Activated gamma-delta T cell treated with Interleukin-2 at 50 U/mL for 16 hours (primary cell): ENCODE results near the gene APC.
A peak's percentile ranks its signal among the peaks of the same experiment; 100 is the strongest.
"Not testable (repeated sequence)": the region's sequence is repeated elsewhere in the genome, so short reads cannot be mapped to it uniquely, and the experiment has no call there.

Source experiments
- DNase-seq: peaks from one replicate; pipeline ENCODE4 v3.0.0-alpha.2; 2020

APC gene

GRCh38 chr5:112861638-112861985 is 123.9 kb downstream of the APC start:
- DNase-seq: no peak

- DNase-seq: no peak
Measured at GRCh38 chr5:112862085-112862484, 124.4 kb downstream of the APC start.

- no peak for DNase-seq
Measured at GRCh38 chr5:112863549-112863948, 125.9 kb downstream of the APC start.

GRCh38 chr5:112865128-112865527 is 127.4 kb downstream of the APC start:
- no peak for DNase-seq

- no peak for DNase-seq
Measured at GRCh38 chr5:112866739-112867138, 129.1 kb downstream of the APC start.

- DNase-seq: no peak
Measured at GRCh38 chr5:112867411-112867810, 129.7 kb downstream of the APC start.

- no peak for DNase-seq
Measured at GRCh38 chr5:112869948-112870347, 132.3 kb downstream of the APC start.

- DNase-seq: no peak
Measured at GRCh38 chr5:112870966-112871365, 133.3 kb downstream of the APC start.

GRCh38 chr5:112876362-112876761 is 138.7 kb downstream of the APC start:
- no peak for DNase-seq

- DNase-seq: no peak
Measured at GRCh38 chr5:112878101-112878500, 140.4 kb downstream of the APC start.

GRCh38 chr5:112878760-112879159 is 141.1 kb downstream of the APC start:
- DNase-seq: peak; percentile 58

- DNase-seq: no peak
Measured at GRCh38 chr5:112880219-112880964, 142.7 kb downstream of the APC start.

- DNase-seq: no peak
Measured at GRCh38 chr5:112883192-112883591, 145.5 kb downstream of the APC start.

GRCh38 chr5:112885001-112885400 is 147.3 kb downstream of the APC start:
- no peak for DNase-seq

GRCh38 chr5:112886975-112887374 is 149.3 kb downstream of the APC start:
- peak; percentile 23 for DNase-seq

GRCh38 chr5:112892066-112892465 is 154.4 kb downstream of the APC start:
- DNase-seq: not testable (repeated sequence)

- no peak for DNase-seq
Measured at GRCh38 chr5:112892776-112893175, 155.1 kb downstream of the APC start.

GRCh38 chr5:112895682-112896081 is 158.0 kb downstream of the APC start:
- DNase-seq: no peak
